Kidney (tissue), 14 donors: Measurements from ENCODE around the gene TMEM18. TPM values are rescaled to one million over a fixed set of nuclear protein-coding genes. Genes with fewer than 3 reads are reported as not detected.

Experiments
- DNase-seq, 5 donors: peaks; one replicate each; pipeline ENCODE4 v3.0.0-alpha.2; 2013 to 2020
- FAIRE-seq: peaks from 2 replicates; lab custom pipeline; 2012; peaks lifted over from hg19 to GRCh38; lab: Jason Lieb, UNC
- H3K27ac ChIP-seq, 2 donors: one replicate each; pipeline ENCODE4 v1.7.0; 2013; ENCODE audit warnings: low read depth in 2 of 2, low read length in 2 of 2, inconsistent platforms in 1 of 2
- H3K27me3 ChIP-seq: one replicate; pipeline ENCODE4 v1.7.1; 2013; ENCODE audit warnings: low read length, inconsistent platforms; ENCODE audit not compliant: control insufficient read depth, insufficient read depth
- H3K36me3 ChIP-seq, 3 donors: one replicate each; pipeline versions ENCODE4 v1.7.0 to v1.7.1; 2013; ENCODE audit warnings: low read length in 3 of 3, control low read depth in 1 of 3, inconsistent platforms in 1 of 3; ENCODE audit not compliant: insufficient read depth in 3 of 3, control insufficient read depth in 2 of 3
- H3K4me1 ChIP-seq, 3 donors: one replicate each; pipeline versions ENCODE4 v1.7.0 to v1.7.1; 2013; ENCODE audit warnings: low read length in 3 of 3, inconsistent platforms in 1 of 3, low read depth in 1 of 3; ENCODE audit not compliant: control insufficient read depth in 2 of 3, insufficient read depth in 2 of 3
- H3K4me3 ChIP-seq, 3 donors: one replicate each; pipeline versions ENCODE4 v1.7.0 to v1.8.1; 2013; ENCODE audit warnings: low read length in 3 of 3, control low read depth in 1 of 3, inconsistent platforms in 1 of 3
- H3K9ac ChIP-seq, 3 donors: one replicate each; pipeline versions ENCODE4 v1.7.0 to v1.7.1; 2013; ENCODE audit warnings: low read length in 3 of 3, control low read depth in 1 of 3, inconsistent platforms in 1 of 3
- H3K9me3 ChIP-seq, 3 donors: one replicate each; pipeline versions ENCODE4 v1.7.0 to v1.7.1; 2013; ENCODE audit warnings: low read length in 3 of 3, control low read depth in 1 of 3, inconsistent platforms in 1 of 3; ENCODE audit not compliant: control insufficient read depth in 2 of 3, insufficient read depth in 1 of 3
- intact Hi-C: fragments of 100-400 bp; cut with DNase I; formaldehyde crosslinking; loops from one replicate; pipeline ENCODE4 v1.11.1; 2022
- polyA plus RNA-seq: library from polyadenylated mRNA; stranded (reverse); fragments of 350-450 nt; fragmentation: Illumina TruSeq; extraction: RNeasy Lipid Tissue Mini Kit (QIAGEN cat#74804); gene quantifications from one replicate; pipeline ENCODE4 v1.2.3, GENCODE V29; 2014; ENCODE audit warnings: low read depth, low replicate concordance; ENCODE audit not compliant: insufficient read depth
- total RNA-seq: library from RNA; stranded (reverse); fragmentation: NEBNext Ultra II Directional; extraction: Animal tissue kit (Norgen Biotek cat#: 25700); gene quantifications from one replicate; pipeline ENCODE4 v1.2.1, GENCODE V29; 2021
- TF ChIP-seq, protein P1 (sequence below): IDR thresholded peaks from 3 replicates; pipeline ENCODE4 v1.5.1; 2012; ENCODE audit warnings: mild to moderate bottlenecking, moderate library complexity, borderline replicate concordance; ENCODE audit not compliant: insufficient read depth; ENCODE audit errors: extremely low read depth
- donor health status: control.
- donor health status: control.
- donor health status: control.
- donor health status: control.
- donor health status: control.
- donor health status: DM: yes; HTN: yes; CAD: no.
- donor health status: Normal renal cell carcinoma (clear cell type).

TMEM18 gene
- total and polyA plus RNA-seq, 2 donors from 2014 or later = 24.0 to 29.7 TPM

DNA sequence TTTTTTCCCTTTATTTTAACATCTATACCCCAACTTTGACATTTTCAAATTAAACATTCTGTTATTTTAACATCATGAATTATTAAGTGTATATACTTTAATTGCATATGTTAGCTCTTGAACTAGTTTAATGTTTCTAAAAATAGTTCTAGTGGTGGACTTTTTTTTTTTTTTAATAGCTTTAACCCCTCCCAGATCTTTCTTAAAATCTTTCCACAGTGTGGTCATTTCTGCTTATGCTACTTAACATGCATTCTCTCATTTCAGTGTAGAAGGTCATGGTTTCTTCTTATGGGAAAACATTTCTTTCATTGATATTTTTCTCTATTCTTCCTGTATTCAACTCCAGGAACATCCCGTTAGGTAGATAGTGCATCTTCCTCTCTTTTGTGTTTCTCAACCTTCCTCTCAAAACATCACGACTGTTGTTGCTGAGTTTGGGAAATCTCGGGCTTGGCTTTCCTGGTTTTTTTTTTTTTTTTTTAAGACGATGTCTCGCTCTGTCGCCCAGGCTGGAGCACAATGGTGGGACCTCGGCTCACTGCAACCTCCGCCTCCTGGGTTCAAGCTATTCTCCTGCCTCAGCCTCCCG, 849 bp upstream of the TMEM18 start:
- intact Hi-C loops = no loop called here
- H3K9me3 ChIP-seq = no peaks in the 10 kb centered on the region
- H3K36me3 ChIP-seq = peaks cover 0 to 6% (median 5%) of the 10 kb centered on the region in 3 donors
- peaks cover 0 to 4% (median 0%) of the 10 kb centered on the region in 3 donors for H3K4me1 ChIP-seq
- DNase-seq (peak in 1 of 5 donors; percentile 42), FAIRE-seq (peak; percentile 41)
- peak overlapping the region; percentile 90 to 99 (median 91) for H3K9ac ChIP-seq
- H3K27me3 ChIP-seq = no peaks in the 10 kb centered on the region
- H3K27ac ChIP-seq = peak overlapping the region in 1 of 2 donors; percentile 99
- peak overlapping the region; percentile 91 to 97 (median 95) for H3K4me3 ChIP-seq
- TF ChIP-seq, protein P1, sequence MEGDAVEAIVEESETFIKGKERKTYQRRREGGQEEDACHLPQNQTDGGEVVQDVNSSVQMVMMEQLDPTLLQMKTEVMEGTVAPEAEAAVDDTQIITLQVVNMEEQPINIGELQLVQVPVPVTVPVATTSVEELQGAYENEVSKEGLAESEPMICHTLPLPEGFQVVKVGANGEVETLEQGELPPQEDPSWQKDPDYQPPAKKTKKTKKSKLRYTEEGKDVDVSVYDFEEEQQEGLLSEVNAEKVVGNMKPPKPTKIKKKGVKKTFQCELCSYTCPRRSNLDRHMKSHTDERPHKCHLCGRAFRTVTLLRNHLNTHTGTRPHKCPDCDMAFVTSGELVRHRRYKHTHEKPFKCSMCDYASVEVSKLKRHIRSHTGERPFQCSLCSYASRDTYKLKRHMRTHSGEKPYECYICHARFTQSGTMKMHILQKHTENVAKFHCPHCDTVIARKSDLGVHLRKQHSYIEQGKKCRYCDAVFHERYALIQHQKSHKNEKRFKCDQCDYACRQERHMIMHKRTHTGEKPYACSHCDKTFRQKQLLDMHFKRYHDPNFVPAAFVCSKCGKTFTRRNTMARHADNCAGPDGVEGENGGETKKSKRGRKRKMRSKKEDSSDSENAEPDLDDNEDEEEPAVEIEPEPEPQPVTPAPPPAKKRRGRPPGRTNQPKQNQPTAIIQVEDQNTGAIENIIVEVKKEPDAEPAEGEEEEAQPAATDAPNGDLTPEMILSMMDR = no peak

DNA sequence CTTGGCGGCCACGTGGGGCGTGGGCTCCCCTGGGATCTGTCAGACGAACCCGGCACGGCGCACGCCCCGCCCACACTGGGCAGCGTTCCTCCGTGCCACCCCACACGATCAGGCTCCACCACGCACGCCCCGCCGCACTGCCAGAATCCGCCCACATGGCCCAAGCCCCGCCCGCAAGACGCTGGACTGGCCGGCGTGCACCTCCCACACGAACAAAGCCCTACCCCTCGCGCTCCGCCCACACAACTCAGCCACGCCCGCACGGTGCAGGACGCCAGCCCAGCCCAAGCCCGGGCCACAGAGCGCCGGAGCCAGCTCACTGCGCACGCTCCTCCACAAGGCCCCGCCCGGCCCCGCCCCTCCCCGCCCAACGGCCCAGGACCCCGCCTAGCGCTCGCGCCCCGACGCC, 555 bp downstream of the TMEM18 start:
- H3K9ac ChIP-seq = peak overlapping the region in 1 of 3 donors; percentile 56
- intact Hi-C loops = no loop called here

DNA sequence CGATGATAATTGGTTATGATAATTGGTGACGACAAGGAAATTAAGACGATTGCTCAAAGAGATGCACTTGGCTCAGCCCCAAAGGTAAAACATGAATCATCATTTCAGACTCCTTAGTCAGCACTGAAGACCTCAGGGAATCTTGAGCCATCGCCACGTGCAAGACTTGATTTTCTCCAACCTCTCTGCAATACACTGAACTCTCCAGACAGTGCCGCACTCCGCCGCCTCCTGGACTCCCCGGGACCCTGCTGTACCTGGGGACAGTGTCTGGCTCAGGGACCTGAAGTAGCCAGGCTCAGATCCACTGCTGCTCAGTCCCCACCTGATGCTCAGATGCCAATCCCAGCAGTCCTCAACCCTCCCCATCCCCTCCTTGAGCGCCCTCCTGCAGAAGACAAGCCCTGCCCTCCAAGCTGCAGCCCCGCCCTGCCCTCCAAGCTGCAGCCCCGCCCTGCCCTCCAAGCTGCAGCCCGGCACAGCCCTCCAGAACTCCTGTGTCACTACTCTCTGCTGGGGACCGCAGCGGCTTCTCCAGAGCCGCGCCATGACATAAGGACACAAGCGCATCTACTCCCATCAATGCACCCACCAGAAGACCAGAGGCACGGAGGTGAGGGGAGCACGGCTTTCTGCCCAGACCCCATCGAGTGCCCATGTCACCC, 1.1 kb downstream of the TMEM18 start:
- TF ChIP-seq, protein P1 = no peak
- Histone ChIP-seq H3K4me3 (peak overlapping the region; percentile 68 to 75 (median 71)), H3K27me3 (no peaks in the 10 kb centered on the region), H3K4me1 (peaks cover 0 to 4% (median 0%) of the 10 kb centered on the region in 3 donors), H3K9ac (peak overlapping the region in 1 of 3 donors; percentile 56), H3K27ac (no peak overlapping the region), H3K9me3 (no peaks in the 10 kb centered on the region), H3K36me3 (peaks cover 0 to 11% (median 6%) of the 10 kb centered on the region in 3 donors)
- DNase-seq (peak; percentile 66 to 90 (median 76)), FAIRE-seq (no peak)
- intact Hi-C loops = no loop called here

More for the DNA sequence above, 555 bp downstream of the TMEM18 start:
- peaks cover 0 to 11% (median 6%) of the 10 kb centered on the region in 3 donors for H3K36me3 ChIP-seq
- DNase-seq = peak; percentile 99 to 100 (median 100)
- H3K4me3 ChIP-seq = peak overlapping the region; percentile 68 to 75 (median 71)
- no peak overlapping the region for H3K27ac ChIP-seq
- no peaks in the 10 kb centered on the region for H3K9me3 ChIP-seq
- TF ChIP-seq, protein P1 = no peak
- peaks cover 0 to 4% (median 0%) of the 10 kb centered on the region in 3 donors for H3K4me1 ChIP-seq
- no peaks in the 10 kb centered on the region for H3K27me3 ChIP-seq
- peak; percentile 69 for FAIRE-seq
